HAP-1 (cell line): Measurements from ENCODE around the gene CHPF.

Experiments
- DNase-seq, 2 experiments: peaks; one replicate each; pipeline ENCODE4 v3.0.0-alpha.2; 2016 to 2020; ENCODE audit warnings: low spot score in 2 of 2
- H3K27me3 ChIP-seq: fragments of 250-450 bp; sonication (Bioruptor Pico); 2 replicates; pipeline ENCODE4 v1.5.1; 2020; ENCODE audit warnings: low read depth, mild to moderate bottlenecking, moderate library complexity
- H3K36me3 ChIP-seq: fragments of 250-450 bp; sonication (Bioruptor Pico); replicated peaks from 2 replicates; pipeline ENCODE4 v1.5.1; 2020; ENCODE audit warnings: mild to moderate bottlenecking
- H3K4me1 ChIP-seq: fragments of 250-450 bp; sonication (Bioruptor Pico); 2 replicates; pipeline ENCODE4 v1.5.1; 2020; ENCODE audit warnings: mild to moderate bottlenecking
- H3K4me3 ChIP-seq: fragments of 250-450 bp; sonication (Bioruptor Pico); 2 replicates; pipeline ENCODE4 v1.5.1; 2020; ENCODE audit warnings: mild to moderate bottlenecking, moderate library complexity
- H3K9me3 ChIP-seq: fragments of 250-450 bp; sonication (Bioruptor Pico); 2 replicates; pipeline ENCODE4 v1.5.1; 2020; ENCODE audit warnings: mild to moderate bottlenecking, moderate library complexity
- in situ Hi-C: fragments of 300-500 bp; cut with MboI; formaldehyde crosslinking; loops from 3 replicates; pipeline ENCODE4 v1.14.3; 2020; ENCODE audit warnings: low sequenced_read_pairs, inconsistent platforms, mixed read lengths

CHPF gene

GRCh38 chr2:219552382-219553167 lies 9.0 kb upstream of the CHPF start:
- H3K9me3 ChIP-seq: no peaks in the 10 kb centered on the region
- peaks cover 8% of the 10 kb centered on the region for H3K4me1 ChIP-seq
- peak; percentile 75 to 95 for DNase-seq
- no peaks in the 10 kb centered on the region for H3K36me3 ChIP-seq
- H3K27me3 ChIP-seq: no peaks in the 10 kb centered on the region
- H3K4me3 ChIP-seq: peak overlapping the region; percentile 67
- in situ Hi-C loops: no loop called here

GRCh38 chr2:219551441-219552381 lies 8.1 kb upstream of the CHPF start:
- peak in 1 of 2 experiments; percentile 51 for DNase-seq
- in situ Hi-C loops: no loop called here
- Histone ChIP-seq H3K27me3 (no peaks in the 10 kb centered on the region), H3K4me3 (peak overlapping the region; percentile 67), H3K4me1 (peaks cover 8% of the 10 kb centered on the region), H3K36me3 (no peaks in the 10 kb centered on the region), H3K9me3 (no peaks in the 10 kb centered on the region)

DNA sequence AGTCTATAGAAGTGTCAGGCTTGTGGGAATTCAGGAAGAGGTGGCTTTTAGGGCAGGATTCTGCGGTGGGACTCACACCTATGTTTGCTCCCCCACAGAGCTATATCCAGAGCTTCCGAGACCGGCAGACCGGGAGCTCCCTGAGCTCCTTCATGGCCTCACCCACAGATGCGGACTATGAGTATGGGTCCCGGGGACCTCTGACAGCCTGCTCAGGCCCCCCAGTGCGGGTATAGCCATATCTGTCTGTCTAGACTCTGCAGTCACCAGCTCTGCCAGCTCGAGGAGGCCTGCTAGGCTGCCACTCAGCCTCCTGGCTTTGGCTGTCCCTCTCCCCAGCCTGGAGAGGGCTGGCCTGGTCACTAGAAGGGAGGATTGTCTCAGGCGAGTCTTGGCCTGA lies 6.0 kb upstream of the CHPF start:
- no peak for DNase-seq
- in situ Hi-C loops: no loop called here
- H3K4me3 ChIP-seq: no peak overlapping the region
- no peaks in the 10 kb centered on the region for H3K27me3 ChIP-seq
- H3K36me3 ChIP-seq: no peaks in the 10 kb centered on the region
- no peaks in the 10 kb centered on the region for H3K9me3 ChIP-seq
- H3K4me1 ChIP-seq: peaks cover 8% of the 10 kb centered on the region

- in situ Hi-C loops: no loop called here
- H3K27me3 ChIP-seq: no peaks in the 10 kb centered on the region
- no peak overlapping the region for H3K4me3 ChIP-seq
- peaks cover 8% of the 10 kb centered on the region for H3K4me1 ChIP-seq
- DNase-seq: no peak
- H3K36me3 ChIP-seq: no peaks in the 10 kb centered on the region
- H3K9me3 ChIP-seq: no peaks in the 10 kb centered on the region
These were observed 5.4 kb upstream of the CHPF start for GRCh38 chr2:219548990-219549389.

- DNase-seq: no peak
- Histone ChIP-seq H3K9me3 (no peaks in the 10 kb centered on the region), H3K4me1 (peaks cover 4% of the 10 kb centered on the region), H3K4me3 (no peak overlapping the region), H3K27me3 (no peaks in the 10 kb centered on the region), H3K36me3 (no peaks in the 10 kb centered on the region)
- in situ Hi-C loops: no loop called here
These were observed 4.0 kb upstream of the CHPF start for GRCh38 chr2:219547621-219548020.

DNA sequence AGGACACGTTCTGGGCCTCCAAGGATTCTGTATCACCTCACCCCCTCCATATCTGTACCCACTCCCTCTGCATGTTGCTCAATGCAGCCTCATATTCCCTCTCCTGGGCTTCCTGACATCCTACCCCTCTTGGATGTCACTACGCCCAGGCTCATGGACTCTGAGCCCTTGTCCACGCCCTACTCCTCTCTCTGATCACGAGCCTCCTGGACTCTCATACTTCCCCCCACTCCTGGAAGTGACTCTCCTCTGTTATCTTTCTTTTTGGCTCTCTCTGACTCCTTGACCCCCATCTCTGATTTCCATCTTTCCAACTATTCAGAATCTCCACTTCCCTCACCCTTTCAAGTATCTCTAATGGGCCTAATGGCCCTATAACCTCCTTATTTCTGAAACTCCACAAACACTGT lies 2.3 kb upstream of the CHPF start:
- in situ Hi-C loops: no loop called here
- peaks cover 8% of the 10 kb centered on the region for H3K36me3 ChIP-seq
- H3K27me3 ChIP-seq: no peaks in the 10 kb centered on the region
- DNase-seq: no peak
- H3K4me1 ChIP-seq: peaks cover 8% of the 10 kb centered on the region; the same call in 1 of the 2 replicates
- H3K4me3 ChIP-seq: no peak overlapping the region
- H3K9me3 ChIP-seq: no peaks in the 10 kb centered on the region

GRCh38 chr2:219545295-219545942 lies 1.8 kb upstream of the CHPF start:
- no peak overlapping the region for H3K4me3 ChIP-seq
- H3K4me1 ChIP-seq: peaks cover 8% of the 10 kb centered on the region; the same call in 1 of the 2 replicates
- in situ Hi-C loops: no loop called here
- H3K36me3 ChIP-seq: peaks cover 14% of the 10 kb centered on the region
- no peaks in the 10 kb centered on the region for H3K27me3 ChIP-seq
- DNase-seq: no peak
- H3K9me3 ChIP-seq: no peaks in the 10 kb centered on the region

DNA sequence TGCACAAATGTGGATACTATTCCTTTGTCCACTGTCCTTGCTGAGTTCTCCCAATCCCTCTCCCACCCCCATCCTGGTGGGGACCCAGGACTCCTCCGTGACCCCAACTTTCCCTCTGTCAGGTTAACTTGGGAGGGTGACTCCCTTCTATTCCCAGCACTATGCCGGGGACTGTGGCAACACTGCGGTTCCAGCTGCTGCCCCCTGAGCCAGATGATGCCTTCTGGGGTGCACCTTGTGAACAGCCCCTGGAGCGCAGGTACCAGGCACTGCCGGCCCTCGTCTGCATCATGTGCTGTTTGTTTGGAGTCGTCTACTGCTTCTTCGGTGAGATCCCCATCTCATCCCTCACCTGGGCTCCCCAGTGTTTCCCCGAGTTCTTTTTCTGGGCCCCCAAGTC lies 958 bp upstream of the CHPF start:
- in situ Hi-C loops: loop anchor here (5.0 kb wide), 1 partner anchor 98 kb away; no protein-coding TSS in a partner anchor

DNA sequence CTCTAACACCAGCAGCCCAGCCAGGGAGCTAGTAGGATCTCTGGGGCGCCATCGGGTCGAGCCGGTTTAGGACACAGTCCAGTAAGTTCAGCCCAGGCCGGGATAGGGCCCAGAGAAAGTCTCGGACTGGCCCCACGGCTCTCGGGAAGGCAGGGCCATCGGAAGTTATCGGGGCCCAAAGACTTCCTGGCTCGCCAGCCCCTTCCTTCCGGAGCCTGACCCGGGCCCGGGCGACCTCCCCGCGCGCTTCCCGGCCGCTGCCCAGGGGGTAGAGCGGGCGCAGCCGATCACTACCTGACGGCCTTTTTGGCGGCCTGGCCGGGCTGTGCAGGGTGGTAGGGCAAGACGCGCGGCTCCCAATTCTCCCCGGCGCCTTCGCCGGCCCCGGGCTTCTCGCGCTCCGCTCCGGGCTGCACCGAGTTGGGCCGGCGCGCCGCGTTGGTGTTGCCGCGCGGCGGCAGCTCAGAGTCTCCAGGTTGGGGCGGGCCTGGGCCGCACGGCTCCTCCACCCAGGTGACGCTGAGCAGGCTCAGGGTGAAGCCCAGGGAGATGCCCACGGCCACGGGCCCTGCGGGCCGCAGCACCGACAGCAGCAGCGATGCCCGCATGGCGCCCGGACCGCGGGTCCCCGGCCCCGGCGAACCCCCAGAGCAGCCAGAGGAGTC lies 546 bp downstream of the CHPF start:
- peaks cover 19% of the 10 kb centered on the region for H3K36me3 ChIP-seq
- H3K27me3 ChIP-seq: no peaks in the 10 kb centered on the region
- no peaks in the 10 kb centered on the region for H3K9me3 ChIP-seq
- H3K4me3 ChIP-seq: peak overlapping the region; percentile 67
- peaks cover 8% of the 10 kb centered on the region; the same call in 1 of the 2 replicates for H3K4me1 ChIP-seq
- DNase-seq: peak in 1 of 2 experiments; percentile 61
- in situ Hi-C loops: loop anchor here (5.0 kb wide), 1 partner anchor 99 kb away; no protein-coding TSS in a partner anchor

More for the DNA sequence above, 958 bp upstream of the CHPF start:
- Histone ChIP-seq H3K4me3 (peak overlapping the region; percentile 67), H3K36me3 (peaks cover 19% of the 10 kb centered on the region), H3K9me3 (no peaks in the 10 kb centered on the region), H3K4me1 (peaks cover 8% of the 10 kb centered on the region; the same call in 1 of the 2 replicates), H3K27me3 (no peaks in the 10 kb centered on the region)
- no peak for DNase-seq

DNA sequence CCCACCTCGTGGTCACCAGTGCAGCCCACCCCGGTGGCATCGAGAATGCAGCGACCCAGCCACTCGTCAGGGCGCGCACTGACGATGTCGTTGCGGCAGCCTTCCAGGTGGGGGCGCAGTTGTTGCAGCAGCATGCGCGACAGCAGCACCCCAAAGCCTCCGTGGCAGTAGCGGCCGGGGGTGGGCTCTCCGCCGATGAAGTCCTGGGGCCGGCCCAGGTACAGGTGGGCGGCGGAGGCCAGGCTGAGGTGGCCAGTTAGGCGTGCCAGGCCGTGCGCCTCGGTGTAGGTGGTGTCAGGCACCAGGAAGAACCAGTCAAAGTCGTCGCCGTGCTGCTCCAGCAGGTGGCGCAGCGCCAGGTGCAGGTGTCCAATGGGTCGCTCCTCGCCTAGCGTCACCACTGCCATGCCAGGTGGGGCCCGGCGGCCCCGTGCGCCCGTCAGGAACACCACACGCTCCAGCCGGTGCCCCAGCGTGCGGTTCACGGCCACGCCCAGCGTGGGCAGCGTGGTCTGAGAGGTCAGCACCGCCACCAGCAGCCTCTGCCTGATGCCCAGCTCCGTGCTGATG lies 1.9 kb downstream of the CHPF start:
- peaks cover 19% of the 10 kb centered on the region for H3K36me3 ChIP-seq

GRCh38 chr2:219540784-219541504 lies 2.7 kb downstream of the CHPF start:
- in situ Hi-C loops: loop anchor here (5.0 kb wide), 1 partner anchor 101 kb away; no protein-coding TSS in a partner anchor
- H3K9me3 ChIP-seq: no peaks in the 10 kb centered on the region
- H3K4me3 ChIP-seq: no peak overlapping the region
- no peak for DNase-seq
- no peaks in the 10 kb centered on the region for H3K27me3 ChIP-seq
- peaks cover 8% of the 10 kb centered on the region; the same call in 1 of the 2 replicates for H3K4me1 ChIP-seq
- peaks cover 19% of the 10 kb centered on the region for H3K36me3 ChIP-seq

More for the DNA sequence above, 1.9 kb downstream of the CHPF start:
- Histone ChIP-seq H3K9me3 (no peaks in the 10 kb centered on the region), H3K4me3 (peak overlapping the region; percentile 67), H3K4me1 (peaks cover 8% of the 10 kb centered on the region; the same call in 1 of the 2 replicates), H3K27me3 (no peaks in the 10 kb centered on the region)
- peak; percentile 56 to 91 for DNase-seq
- in situ Hi-C loops: loop anchor here (5.0 kb wide), 1 partner anchor 101 kb away; no protein-coding TSS in a partner anchor
